Uterus (tissue), 4 donors: Measurements from ENCODE around the gene SPDEF. TPM values are rescaled to one million over a fixed set of nuclear protein-coding genes. Genes with fewer than 3 reads are reported as not detected.

Source experiments
- DNase-seq, 2 donors: peaks; one replicate each; pipeline ENCODE4 v3.0.0-alpha.2; 2019 to 2020
- H3K27ac ChIP-seq, 2 donors: fragments of 200-600 bp; sonication (generic); 1 replicate in 1 of 2; 2 replicates in 1 of 2; pipeline ENCODE4 v1.5.1; 2016 to 2018
- H3K27me3 ChIP-seq, 2 donors: fragments of 200-600 bp; sonication (generic); one replicate each; pipeline ENCODE4 v1.5.1; 2018 to 2019; ENCODE audit warnings: control low read depth in 1 of 2
- H3K36me3 ChIP-seq, 2 donors: fragments of 200-600 bp; sonication (generic); one replicate each; pipeline ENCODE4 v1.5.1; 2019; ENCODE audit warnings: control low read depth in 1 of 2
- H3K4me1 ChIP-seq, 2 donors: fragments of 200-600 bp; sonication (generic); one replicate each; pipeline ENCODE4 v1.5.1; 2018 to 2019; ENCODE audit warnings: control low read depth in 1 of 2
- H3K4me3 ChIP-seq, 2 donors: fragments of 200-600 bp; sonication (generic); 1 replicate in 1 of 2; 2 replicates in 1 of 2; pipeline ENCODE4 v1.5.1; 2018 to 2019; ENCODE audit warnings: mild to moderate bottlenecking in 1 of 2
- H3K9me3 ChIP-seq, 2 donors: fragments of 200-600 bp; sonication (generic); one replicate each; pipeline ENCODE4 v1.5.1; 2019; ENCODE audit warnings: control low read depth in 1 of 2
- CTCF ChIP-seq, 4 experiments: fragments of 200-600 bp in 2 of 4; fragments of 450-650 bp in 2 of 4; sonication (generic) in 2 of 4; IDR thresholded peaks; one replicate each; pipeline ENCODE4 v1.5.1; 2016 to 2019; ENCODE audit warnings: antibody characterized with exemption in 4 of 4, mild to moderate bottlenecking in 2 of 4, moderate library complexity in 1 of 4
- POLR2A ChIP-seq, 2 donors: fragments of 450-650 bp; IDR thresholded peaks; one replicate each; pipeline ENCODE4 v1.6.1; 2016; ENCODE audit warnings: antibody characterized with exemption in 2 of 2, mild to moderate bottlenecking in 1 of 2, moderate library complexity in 1 of 2
- intact Hi-C: fragments of 100-400 bp; cut with DNase I; formaldehyde crosslinking; loops from one replicate; pipeline ENCODE4 v1.15.1; 2023; ENCODE audit warnings: low total_unique reads
- total RNA-seq, 4 donors: library from RNA; depleted of rRNA in 3 of 4; stranded (reverse); fragments of >200 nt in 3 of 4; gene quantifications; one replicate each; pipeline versions ENCODE4 v1.1.0 to v1.2.4, GENCODE V29; 2014 to 2023
- donor health status: DM: yes; HTN: yes; CAD: no.

Gene SPDEF
- total RNA-seq, 4 donors from 2014 or later = 0.52 to 1.5 TPM; not detected in 2

- Histone ChIP-seq H3K27me3 (no peaks in the 10 kb centered on the region), H3K4me1 (no peaks in the 10 kb centered on the region), H3K9me3 (no peaks in the 10 kb centered on the region), H3K36me3 (no peaks in the 10 kb centered on the region), H3K27ac (no peak overlapping the region), H3K4me3 (no peak overlapping the region)
- TF ChIP-seq CTCF (IDR thresholded peaks at IDR 0.05) = no peak
- no peak for TF ChIP-seq POLR2A (IDR thresholded peaks at IDR 0.05)
- intact Hi-C loops = no loop called here
- no peak for DNase-seq
These were observed 19.7 kb downstream of the SPDEF start for GRCh38 chr6:34536251-34536958.

GRCh38 chr6:34535646-34536045 is 20.5 kb downstream of the SPDEF start:
- Histone ChIP-seq H3K36me3 (no peaks in the 10 kb centered on the region), H3K4me3 (no peak overlapping the region), H3K27me3 (no peaks in the 10 kb centered on the region), H3K9me3 (no peaks in the 10 kb centered on the region), H3K27ac (no peak overlapping the region), H3K4me1 (no peaks in the 10 kb centered on the region)
- TF ChIP-seq CTCF (IDR thresholded peaks at IDR 0.05) (no peak), POLR2A (IDR thresholded peaks at IDR 0.05) (no peak)
- DNase-seq = no peak
- intact Hi-C loops = no loop called here

GRCh38 chr6:34535199-34535598 is 20.9 kb downstream of the SPDEF start:
- no peak for DNase-seq
- no peak overlapping the region for H3K4me3 ChIP-seq
- no peaks in the 10 kb centered on the region for H3K4me1 ChIP-seq
- no peak for TF ChIP-seq CTCF (IDR thresholded peaks at IDR 0.05)
- no peak for TF ChIP-seq POLR2A (IDR thresholded peaks at IDR 0.05)
- H3K27ac ChIP-seq = no peak overlapping the region
- no peaks in the 10 kb centered on the region for H3K36me3 ChIP-seq
- H3K27me3 ChIP-seq = no peaks in the 10 kb centered on the region
- intact Hi-C loops = no loop called here
- H3K9me3 ChIP-seq = no peaks in the 10 kb centered on the region

- no peaks in the 10 kb centered on the region for H3K36me3 ChIP-seq
- H3K27ac ChIP-seq = no peak overlapping the region
- no peak overlapping the region for H3K4me3 ChIP-seq
- no peaks in the 10 kb centered on the region for H3K9me3 ChIP-seq
- intact Hi-C loops = no loop called here
- no peak for DNase-seq
- no peaks in the 10 kb centered on the region for H3K4me1 ChIP-seq
- no peaks in the 10 kb centered on the region for H3K27me3 ChIP-seq
- TF ChIP-seq POLR2A (IDR thresholded peaks at IDR 0.05) = no peak
- no peak for TF ChIP-seq CTCF (IDR thresholded peaks at IDR 0.05)
These were observed 21.5 kb downstream of the SPDEF start for GRCh38 chr6:34534656-34535055.

- H3K9me3 ChIP-seq = no peaks in the 10 kb centered on the region
- H3K4me1 ChIP-seq = no peaks in the 10 kb centered on the region
- no peak for DNase-seq
- H3K4me3 ChIP-seq = no peak overlapping the region
- TF ChIP-seq CTCF (IDR thresholded peaks at IDR 0.05) = no peak
- no peak for TF ChIP-seq POLR2A (IDR thresholded peaks at IDR 0.05)
- intact Hi-C loops = no loop called here
- no peak overlapping the region for H3K27ac ChIP-seq
- no peaks in the 10 kb centered on the region for H3K36me3 ChIP-seq
- no peaks in the 10 kb centered on the region for H3K27me3 ChIP-seq
These were observed 22.0 kb downstream of the SPDEF start for GRCh38 chr6:34534146-34534545.
